DND-41 (cell line): ENCODE measurements around the gene LPCAT3.
"Not testable (repeated sequence)": the region's sequence is repeated elsewhere in the genome, so short reads cannot be mapped to it uniquely, and the experiment has no call there.

Experiments
- ATAC-seq: fragments of 200-7000 bp; cut with Tn5 transposase; 3 replicates; pipeline ENCODE4 v1.9.1; 2021; ENCODE audit warnings: low read depth; ENCODE audit not compliant: insufficient read depth
- DNase-seq: peaks from one replicate; pipeline ENCODE4 v3.0.0-alpha.2; 2020
- H2AFZ ChIP-seq: 2 replicates; pipeline ENCODE4 v1.6.0; 2012; ENCODE audit warnings: low read depth, low read length
- H3K27ac ChIP-seq: 2 replicates; pipeline ENCODE4 v1.5.1; 2012; ENCODE audit warnings: low read length, inconsistent platforms
- H3K27me3 ChIP-seq: fragments of 200-600 bp; sonication (generic); 2 replicates; pipeline ENCODE4 v1.6.0; 2012; ENCODE audit warnings: low read length, mild to moderate bottlenecking, inconsistent platforms; ENCODE audit not compliant: insufficient read depth, poor library complexity
- H3K36me3 ChIP-seq: 2 replicates; pipeline ENCODE4 v1.5.1; 2012; ENCODE audit warnings: low read length, inconsistent platforms; ENCODE audit not compliant: insufficient read depth
- H3K4me1 ChIP-seq: 2 replicates; pipeline ENCODE4 v1.5.1; 2012; ENCODE audit warnings: mild to moderate bottlenecking, low read length; ENCODE audit not compliant: insufficient read depth
- H3K4me2 ChIP-seq: 2 replicates; pipeline ENCODE4 v1.6.0; 2012; ENCODE audit warnings: mild to moderate bottlenecking, moderate library complexity, low read length, inconsistent platforms; ENCODE audit not compliant: insufficient read depth
- H3K4me3 ChIP-seq, 2 experiments: fragments of 200-600 bp in 1 of 2; shearing (Covaris generic) in 1 of 2; 2 replicates each; pipeline ENCODE4 v1.5.1; 2012 to 2016; ENCODE audit warnings: inconsistent platforms in 2 of 2, low read length in 2 of 2, mild to moderate bottlenecking in 2 of 2, low read depth in 1 of 2, moderate library complexity in 1 of 2
- H3K79me2 ChIP-seq: 2 replicates; pipeline ENCODE4 v1.6.0; 2012; ENCODE audit warnings: low read length, inconsistent platforms; ENCODE audit not compliant: insufficient read depth
- H3K9ac ChIP-seq: 2 replicates; pipeline ENCODE4 v1.6.0; 2012; ENCODE audit warnings: low read depth, mild to moderate bottlenecking, inconsistent platforms, low read length, moderate library complexity
- H3K9me3 ChIP-seq: 2 replicates; pipeline ENCODE4 v1.5.1; 2012; ENCODE audit warnings: low read length, moderate library complexity, mild to moderate bottlenecking, inconsistent platforms; ENCODE audit not compliant: insufficient read depth, severe bottlenecking
- H4K20me1 ChIP-seq: 2 replicates; pipeline ENCODE4 v1.6.0; 2012; ENCODE audit warnings: low read length; ENCODE audit not compliant: insufficient read depth
- EZH2 ChIP-seq: IDR thresholded peaks from 3 replicates; pipeline ENCODE4 v1.6.1; 2012; ENCODE audit warnings: borderline replicate concordance, low read depth, mild to moderate bottlenecking, moderate library complexity, low read length, inconsistent platforms; ENCODE audit not compliant: severe bottlenecking
- TF ChIP-seq, protein P1 (sequence below): IDR thresholded peaks from 2 replicates; pipeline ENCODE4 v1.5.1; 2012; ENCODE audit warnings: borderline replicate concordance, low read length, moderate library complexity, mild to moderate bottlenecking; ENCODE audit not compliant: poor library complexity, severe bottlenecking; ENCODE audit errors: extremely low read depth

The LPCAT3 gene

DNA sequence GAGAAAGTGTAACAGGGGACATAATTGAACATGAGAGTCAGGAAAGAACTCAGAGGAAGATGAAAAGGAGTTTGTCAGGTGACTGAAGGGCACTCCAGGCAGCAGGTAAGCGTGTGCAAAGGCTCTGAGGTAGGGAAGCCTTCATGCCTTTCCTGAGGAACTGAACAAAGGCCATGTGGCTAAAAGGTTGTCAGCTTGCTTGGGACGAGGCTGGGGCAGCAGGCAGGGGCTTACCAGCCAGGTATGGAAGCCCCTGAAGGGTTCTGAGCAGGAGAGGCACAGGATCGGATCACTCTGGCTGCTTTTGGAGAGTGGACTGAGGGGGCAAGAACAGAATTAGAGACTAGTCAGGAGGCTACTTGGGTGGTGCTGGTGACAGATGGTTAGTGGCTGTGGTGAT is 5.2 kb downstream of the LPCAT3 start:
- TF ChIP-seq, protein P1, sequence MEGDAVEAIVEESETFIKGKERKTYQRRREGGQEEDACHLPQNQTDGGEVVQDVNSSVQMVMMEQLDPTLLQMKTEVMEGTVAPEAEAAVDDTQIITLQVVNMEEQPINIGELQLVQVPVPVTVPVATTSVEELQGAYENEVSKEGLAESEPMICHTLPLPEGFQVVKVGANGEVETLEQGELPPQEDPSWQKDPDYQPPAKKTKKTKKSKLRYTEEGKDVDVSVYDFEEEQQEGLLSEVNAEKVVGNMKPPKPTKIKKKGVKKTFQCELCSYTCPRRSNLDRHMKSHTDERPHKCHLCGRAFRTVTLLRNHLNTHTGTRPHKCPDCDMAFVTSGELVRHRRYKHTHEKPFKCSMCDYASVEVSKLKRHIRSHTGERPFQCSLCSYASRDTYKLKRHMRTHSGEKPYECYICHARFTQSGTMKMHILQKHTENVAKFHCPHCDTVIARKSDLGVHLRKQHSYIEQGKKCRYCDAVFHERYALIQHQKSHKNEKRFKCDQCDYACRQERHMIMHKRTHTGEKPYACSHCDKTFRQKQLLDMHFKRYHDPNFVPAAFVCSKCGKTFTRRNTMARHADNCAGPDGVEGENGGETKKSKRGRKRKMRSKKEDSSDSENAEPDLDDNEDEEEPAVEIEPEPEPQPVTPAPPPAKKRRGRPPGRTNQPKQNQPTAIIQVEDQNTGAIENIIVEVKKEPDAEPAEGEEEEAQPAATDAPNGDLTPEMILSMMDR, result no peak
- no peak for TF ChIP-seq EZH2
- DNase-seq (no peak), ATAC-seq (no peak)
- Histone ChIP-seq H3K27ac (no peak overlapping the region), H4K20me1 (no peaks in the 10 kb centered on the region), H3K36me3 (peaks cover 29% of the 10 kb centered on the region), H3K4me3 (no peak overlapping the region), H3K79me2 (peaks cover 8% of the 10 kb centered on the region), H2AFZ (no peak overlapping the region), H3K9ac (no peak overlapping the region), H3K4me1 (peaks cover 25% of the 10 kb centered on the region), H3K9me3 (no peaks in the 10 kb centered on the region), H3K27me3 (no peaks in the 10 kb centered on the region), H3K4me2 (no peak overlapping the region)

DNA sequence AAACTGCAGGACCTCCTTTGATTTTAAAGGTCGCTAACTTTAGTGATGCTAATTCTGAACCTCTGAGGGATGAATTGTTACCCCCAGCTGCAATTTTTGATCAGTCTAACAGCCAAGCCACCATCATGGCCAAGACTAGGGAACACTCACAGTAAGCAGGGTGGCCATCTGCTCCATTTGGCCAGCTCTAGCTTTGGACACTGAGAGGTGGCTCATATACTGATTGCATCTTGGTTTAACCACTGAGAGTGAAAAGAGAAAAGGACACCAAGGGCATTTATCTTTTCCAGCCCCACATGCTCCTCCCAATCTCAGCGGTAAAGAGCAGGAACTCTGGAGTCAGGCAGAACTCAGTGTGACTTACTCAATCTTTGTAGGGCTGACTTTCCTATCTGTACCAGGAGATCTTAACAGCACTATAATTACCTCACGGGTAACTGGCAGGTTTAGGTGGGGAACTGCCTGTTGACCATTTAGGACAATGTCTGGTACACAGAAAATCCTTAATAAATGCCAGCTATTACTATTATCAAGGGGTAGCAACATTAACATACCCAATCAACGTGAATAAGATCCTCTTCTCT is 6.2 kb downstream of the LPCAT3 start:
- Histone ChIP-seq H4K20me1 (no peaks in the 10 kb centered on the region), H3K4me3 (no peak overlapping the region), H3K36me3 (peaks cover 29% of the 10 kb centered on the region), H3K4me2 (no peak overlapping the region), H3K27me3 (no peaks in the 10 kb centered on the region), H3K9me3 (no peaks in the 10 kb centered on the region), H3K27ac (no peak overlapping the region), H3K9ac (no peak overlapping the region), H3K4me1 (peaks cover 15% of the 10 kb centered on the region), H2AFZ (no peak overlapping the region), H3K79me2 (peaks cover 3% of the 10 kb centered on the region; the same call in 1 of the 2 replicates)
- ATAC-seq (no peak), DNase-seq (no peak)
- TF ChIP-seq, protein P1, result no peak
- TF ChIP-seq EZH2, result no peak

DNA sequence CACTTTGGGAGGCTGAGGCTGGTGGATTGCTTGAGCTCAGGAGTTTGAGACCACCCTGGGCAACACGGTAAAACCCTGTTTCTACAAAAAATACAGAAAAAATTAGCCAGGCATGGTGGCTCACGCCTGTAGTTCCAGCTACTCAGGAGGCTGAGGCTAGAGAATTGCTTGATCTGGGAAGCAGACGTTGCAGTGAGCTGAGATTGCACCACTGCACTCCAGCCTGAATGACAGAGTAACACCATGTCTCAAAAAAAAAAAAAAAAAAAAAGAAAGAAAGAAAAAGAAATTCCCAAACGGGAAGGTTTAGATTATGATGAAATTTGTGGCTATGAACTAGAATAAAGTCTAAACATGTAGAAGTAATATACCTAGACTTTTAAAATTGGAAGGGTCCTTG is 6.9 kb downstream of the LPCAT3 start:
- H3K79me2 ChIP-seq, H4K20me1 ChIP-seq, ATAC-seq, H3K4me3 ChIP-seq, H3K27ac ChIP-seq, H3K9ac ChIP-seq, H3K4me2 ChIP-seq, H3K4me1 ChIP-seq, DNase-seq, H3K9me3 ChIP-seq, H3K27me3 ChIP-seq, H2AFZ ChIP-seq: not testable (repeated sequence)
- H3K36me3 ChIP-seq, result peaks cover 34% of the 10 kb centered on the region

DNA sequence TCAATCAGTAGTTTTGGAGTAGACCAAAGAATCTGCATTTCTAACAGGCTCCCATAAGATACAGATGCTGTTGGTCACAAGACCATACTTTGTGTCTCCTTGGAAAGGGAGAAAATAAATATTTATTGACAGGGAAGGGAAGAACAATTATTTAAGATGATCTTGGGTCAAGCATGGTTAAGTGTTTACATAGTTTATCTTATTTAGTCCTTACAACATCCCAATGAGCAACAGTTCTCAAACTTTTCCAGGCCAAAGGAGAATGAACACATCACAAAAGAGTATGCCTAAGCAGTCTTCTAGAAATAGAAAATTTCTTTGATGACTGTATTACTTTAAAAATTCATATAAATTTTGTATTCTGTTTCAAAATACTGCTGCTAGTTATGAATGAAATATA is 8.8 kb downstream of the LPCAT3 start:
- H3K79me2 ChIP-seq, result peaks cover 7% of the 10 kb centered on the region; the same call in 1 of the 2 replicates
- no peak for TF ChIP-seq EZH2
- TF ChIP-seq, protein P1, result no peak
- no peak overlapping the region for H3K4me2 ChIP-seq
- peaks cover 36% of the 10 kb centered on the region for H3K36me3 ChIP-seq
- no peaks in the 10 kb centered on the region for H3K27me3 ChIP-seq
- no peaks in the 10 kb centered on the region for H4K20me1 ChIP-seq
- DNase-seq, result no peak
- no peaks in the 10 kb centered on the region for H3K9me3 ChIP-seq
- ATAC-seq, result no peak
- no peak overlapping the region for H3K27ac ChIP-seq
- H3K9ac ChIP-seq, result no peak overlapping the region
- no peak overlapping the region for H2AFZ ChIP-seq
- H3K4me3 ChIP-seq, result no peak overlapping the region
- H3K4me1 ChIP-seq, result no peaks in the 10 kb centered on the region
